Liver (tissue), 3 donors: ENCODE data around the gene KNDC1.

Experiments used
- ATF3 ChIP-seq: IDR thresholded peaks from 2 replicates; pipeline ENCODE4 v1.6.1; 2016; ENCODE audit warnings: antibody characterized with exemption
- CTCF ChIP-seq: fragments of 150-350 bp; IDR thresholded peaks from 2 replicates; pipeline ENCODE4 v1.5.1; 2017; ENCODE audit warnings: improper control_type of control experiment, low read depth, low read length; ENCODE audit not compliant: missing input control
- FOXA1 ChIP-seq: IDR thresholded peaks from 2 replicates; pipeline ENCODE4 v1.6.1; 2016; ENCODE audit warnings: antibody characterized with exemption
- GABPA ChIP-seq, 2 donors: IDR thresholded peaks in 1 of 2; conservative IDR thresholded peaks in 1 of 2; 2 replicates each; pipeline ENCODE4 v1.6.1; 2016; ENCODE audit warnings: antibody characterized with exemption in 2 of 2, mild to moderate bottlenecking in 1 of 2, moderate library complexity in 1 of 2
- donor health status: healthy.
- donor health status: healthy.

GRCh38 chr10:133128126-133129070, 31.6 kb upstream of the KNDC1 start:
- TF ChIP-seq FOXA1 (no peak), GABPA (IDR thresholded peaks at IDR 0.05 in 1 of 2, conservative IDR thresholded peaks at IDR 0.05 in 1 of 2) (no peak), CTCF (no peak), ATF3 (no peak)
